PC-9 (cell line): Measurements from ENCODE around the gene CTSD.

Experiments used
- CTCF ChIP-seq: fragments of 200-600 bp; sonication (generic); conservative IDR thresholded peaks from 2 replicates; pipeline ENCODE4 v1.6.1; 2017; ENCODE audit warnings: mixed run types, antibody characterized with exemption, mild to moderate bottlenecking, moderate library complexity
- EZH2 ChIP-seq: fragments of 200-600 bp; sonication (generic); IDR thresholded peaks from 2 replicates; pipeline ENCODE4 v1.8.0; 2017; ENCODE audit warnings: antibody characterized with exemption, low read depth

GRCh38 chr11:1759851-1760220, 3.9 kb downstream of the CTSD start:
- TF ChIP-seq EZH2 (no peak), CTCF (no peak)
